ENCODE data around the gene RITA1. TPM values are rescaled to one million over a fixed set of nuclear protein-coding genes. Genes with fewer than 3 reads are reported as not detected.

Gene RITA1
- total and polyA plus RNA-seq, 2 donors (not counting 1 experiment from before 2014, with no cell fraction given), result 8.1 to 17.9 TPM

DNA sequence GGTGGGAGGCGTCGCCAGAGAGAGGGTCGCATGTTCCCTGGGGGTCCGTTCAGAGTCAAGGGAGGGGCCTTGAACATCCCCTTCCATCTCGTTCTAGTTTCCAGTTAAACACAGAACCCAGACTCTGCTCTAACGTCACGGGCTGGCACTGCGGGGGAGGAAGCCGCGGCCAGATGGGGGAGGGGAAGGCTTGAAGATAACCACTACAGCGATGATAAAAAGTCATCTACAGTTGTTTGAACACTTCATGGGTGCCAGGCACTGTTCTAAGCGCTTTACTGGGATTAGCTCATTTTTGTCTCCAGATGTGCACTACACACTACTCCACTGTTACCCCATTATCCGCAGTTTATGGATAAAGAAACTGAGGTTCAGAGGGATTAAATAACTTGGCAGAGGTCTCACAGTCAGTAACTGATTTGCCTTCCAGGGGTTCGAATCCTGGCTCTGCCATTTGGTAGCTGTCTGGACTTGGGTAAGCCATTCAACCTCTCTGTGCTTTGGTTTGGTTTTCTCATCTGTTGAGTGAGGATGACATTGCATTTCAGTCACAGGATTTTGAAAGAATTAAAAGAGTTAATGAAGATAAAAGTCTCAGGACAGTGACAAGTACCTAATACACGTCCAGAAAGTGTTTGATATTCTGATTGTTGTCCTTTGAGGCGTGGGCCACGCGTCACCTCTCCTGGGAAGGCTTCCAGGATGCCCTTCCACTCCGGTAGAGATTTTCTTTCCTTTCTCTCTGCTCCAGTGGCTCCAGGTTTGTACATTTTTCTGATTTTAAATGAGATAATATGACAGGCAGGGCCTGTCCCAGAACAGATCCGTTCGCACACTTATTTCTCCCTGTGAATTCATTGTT, 49.2 kb upstream of the RITA1 start:
- intact Hi-C loops (cut with micrococcal nuclease), result no loop called here
- 62% methylated on average over 10 of the region's 21 CpGs for WGBS (ENCODE audit: insufficient coverage)
- DNase-seq (peak; percentile 67), ATAC-seq (ENCODE audit: low read depth) (peak; percentile 64)
- Mint-ChIP-seq H3K4me1 (peaks cover 21% of the 10 kb centered on the region), H3K4me3 (peak overlapping the region; percentile 84), H3K9me3 (ENCODE audit: insufficient read depth) (no peaks in the 10 kb centered on the region), H3K27ac (peak overlapping the region; percentile 85), H3K27me3 (peaks cover 6% of the 10 kb centered on the region)
- no peaks in the 10 kb centered on the region for H3K79me2 ChIP-seq (ENCODE audit: control insufficient read depth, insufficient read depth, low read length)
- ChIA-PET POLR2A (no interaction called here), CTCF (interaction anchor here (0.8 to 1.3 kb wide), 3 partner anchors 18 to 39 kb away, joined by 3 to 4 read pairs (median 3); no protein-coding TSS in a partner anchor)
- H3K4me1 ChIP-seq (ENCODE audit: control insufficient read depth in 2 of 2, insufficient read depth in 2 of 2, low read length in 2 of 2), result peaks cover 13 to 21% of the 10 kb centered on the region in 2 donors
- H3K4me3 ChIP-seq (ENCODE audit: control extremely low read depth in 1 of 5, extremely low read depth in 1 of 5, insufficient read depth in 1 of 5, low read depth in 2 of 5, low read length in 4 of 5), result peak overlapping the region in 4 of 5 experiments; percentile 10 to 46 (median 25)
- no peaks in the 10 kb centered on the region for H3K36me3 ChIP-seq (replicated peaks in 1 of 2; ENCODE audit: control extremely low read depth in 1 of 2, control insufficient read depth in 1 of 2, extremely low read depth in 1 of 2, insufficient read depth in 2 of 2, low read length in 1 of 2)
- H4K20me1 ChIP-seq (ENCODE audit: control insufficient read depth, insufficient read depth, low read length, poor library complexity, severe bottlenecking), result no peaks in the 10 kb centered on the region
- no peaks in the 10 kb centered on the region for H3K9me3 ChIP-seq (ENCODE audit: control extremely low read depth in 1 of 3, control insufficient read depth in 2 of 3, insufficient read depth in 1 of 3, low read length in 2 of 3)
- H2AFZ ChIP-seq (ENCODE audit: insufficient read depth, low read depth, low read length, poor library complexity, severe bottlenecking), result no peak overlapping the region
- no peak overlapping the region for H3K27ac ChIP-seq (ENCODE audit: low read length in 2 of 2)
- H3K27me3 ChIP-seq (replicated peaks in 1 of 4; ENCODE audit: control extremely low read depth in 1 of 4, control insufficient read depth in 3 of 4, insufficient read depth in 4 of 4, low read length in 3 of 4), result peaks cover 0 to 21% (median 6%) of the 10 kb centered on the region in 4 experiments
- peak overlapping the region; percentile 85 for H3K4me2 ChIP-seq (replicated peaks; ENCODE audit: low read depth, low read length, poor library complexity, severe bottlenecking)
- peak overlapping the region; percentile 43 for H3K9ac ChIP-seq (ENCODE audit: low read length)
- no peak for TF ChIP-seq EZH2 (IDR thresholded peaks at IDR 0.05; ENCODE audit: borderline replicate concordance, insufficient read depth, low read depth, low read length, poor library complexity, severe bottlenecking)
- TF ChIP-seq, protein P1, sequence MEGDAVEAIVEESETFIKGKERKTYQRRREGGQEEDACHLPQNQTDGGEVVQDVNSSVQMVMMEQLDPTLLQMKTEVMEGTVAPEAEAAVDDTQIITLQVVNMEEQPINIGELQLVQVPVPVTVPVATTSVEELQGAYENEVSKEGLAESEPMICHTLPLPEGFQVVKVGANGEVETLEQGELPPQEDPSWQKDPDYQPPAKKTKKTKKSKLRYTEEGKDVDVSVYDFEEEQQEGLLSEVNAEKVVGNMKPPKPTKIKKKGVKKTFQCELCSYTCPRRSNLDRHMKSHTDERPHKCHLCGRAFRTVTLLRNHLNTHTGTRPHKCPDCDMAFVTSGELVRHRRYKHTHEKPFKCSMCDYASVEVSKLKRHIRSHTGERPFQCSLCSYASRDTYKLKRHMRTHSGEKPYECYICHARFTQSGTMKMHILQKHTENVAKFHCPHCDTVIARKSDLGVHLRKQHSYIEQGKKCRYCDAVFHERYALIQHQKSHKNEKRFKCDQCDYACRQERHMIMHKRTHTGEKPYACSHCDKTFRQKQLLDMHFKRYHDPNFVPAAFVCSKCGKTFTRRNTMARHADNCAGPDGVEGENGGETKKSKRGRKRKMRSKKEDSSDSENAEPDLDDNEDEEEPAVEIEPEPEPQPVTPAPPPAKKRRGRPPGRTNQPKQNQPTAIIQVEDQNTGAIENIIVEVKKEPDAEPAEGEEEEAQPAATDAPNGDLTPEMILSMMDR (IDR thresholded peaks at IDR 0.05), result no peak

DNA sequence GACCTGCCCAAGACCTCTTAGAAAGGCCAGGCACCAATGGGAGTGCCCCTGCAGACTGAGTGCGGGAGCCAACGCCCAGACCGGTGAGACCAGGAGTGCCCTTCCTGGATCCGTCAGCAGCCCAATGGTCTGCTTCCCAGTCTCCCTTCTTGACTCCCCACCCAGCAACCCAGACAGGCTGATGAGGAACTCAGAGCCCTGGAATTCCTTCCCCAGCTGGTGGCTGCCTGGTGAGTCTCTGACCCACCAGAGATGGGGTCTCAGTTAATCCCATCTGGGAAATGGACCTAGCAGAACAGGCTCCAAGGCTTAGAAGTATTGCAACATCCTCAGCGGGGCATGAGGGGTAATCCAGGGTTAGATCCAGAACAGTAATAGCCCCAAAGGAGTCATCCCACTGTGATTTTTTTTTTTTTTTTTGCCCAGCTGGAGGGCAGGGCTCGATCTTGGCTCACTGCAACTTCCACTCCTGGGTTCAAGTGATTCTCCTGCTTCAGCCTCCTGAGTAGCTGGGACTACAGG, 48.5 kb upstream of the RITA1 start:
- Histone ChIP-seq H3K4me2 (replicated peaks; ENCODE audit: low read depth, low read length, poor library complexity, severe bottlenecking) (no peak overlapping the region), H3K9me3 (ENCODE audit: control extremely low read depth in 1 of 3, control insufficient read depth in 2 of 3, insufficient read depth in 1 of 3, low read length in 2 of 3) (no peaks in the 10 kb centered on the region), H4K20me1 (ENCODE audit: control insufficient read depth, insufficient read depth, low read length, poor library complexity, severe bottlenecking) (no peaks in the 10 kb centered on the region), H3K4me1 (ENCODE audit: control insufficient read depth in 2 of 2, insufficient read depth in 2 of 2, low read length in 2 of 2) (peaks cover 18 to 27% of the 10 kb centered on the region in 2 donors), H3K36me3 (replicated peaks in 1 of 2; ENCODE audit: control extremely low read depth in 1 of 2, control insufficient read depth in 1 of 2, extremely low read depth in 1 of 2, insufficient read depth in 2 of 2, low read length in 1 of 2) (no peaks in the 10 kb centered on the region), H3K4me3 (ENCODE audit: control extremely low read depth in 1 of 5, extremely low read depth in 1 of 5, insufficient read depth in 1 of 5, low read depth in 2 of 5, low read length in 4 of 5) (no peak overlapping the region), H3K79me2 (ENCODE audit: control insufficient read depth, insufficient read depth, low read length) (no peaks in the 10 kb centered on the region), H3K9ac (ENCODE audit: low read length) (no peak overlapping the region), H2AFZ (ENCODE audit: insufficient read depth, low read depth, low read length, poor library complexity, severe bottlenecking) (no peak overlapping the region), H3K27me3 (replicated peaks in 1 of 4; ENCODE audit: control extremely low read depth in 1 of 4, control insufficient read depth in 3 of 4, insufficient read depth in 4 of 4, low read length in 3 of 4) (peaks cover 0 to 21% (median 6%) of the 10 kb centered on the region in 4 experiments), H3K27ac (ENCODE audit: low read length in 2 of 2) (no peak overlapping the region)
- H3K4me3 Mint-ChIP-seq, result peak overlapping the region; percentile 84
- ATAC-seq (ENCODE audit: low read depth), result no peak
- H3K4me1 Mint-ChIP-seq, result peaks cover 21% of the 10 kb centered on the region
- H3K9me3 Mint-ChIP-seq (ENCODE audit: insufficient read depth), result no peaks in the 10 kb centered on the region
- ChIA-PET POLR2A (no interaction called here), CTCF (interaction anchor here (1.2 kb wide), 1 partner anchor 17 kb away, joined by 3 read pairs; no protein-coding TSS in a partner anchor)
- 95% methylated on average over 5 of the region's 6 CpGs for WGBS (ENCODE audit: insufficient coverage)
- intact Hi-C loops (cut with micrococcal nuclease), result no loop called here
- no peak overlapping the region for H3K27ac Mint-ChIP-seq
- peaks cover 6% of the 10 kb centered on the region for H3K27me3 Mint-ChIP-seq
- DNase-seq, result peak; percentile 1
- TF ChIP-seq, protein P1 (IDR thresholded peaks at IDR 0.05), result no peak
- no peak for TF ChIP-seq EZH2 (IDR thresholded peaks at IDR 0.05; ENCODE audit: borderline replicate concordance, insufficient read depth, low read depth, low read length, poor library complexity, severe bottlenecking)
